ENCODE data around the gene ERP44.
"Not testable (repeated sequence)": the region's sequence is repeated elsewhere in the genome, so short reads cannot be mapped to it uniquely, and the experiment has no call there.

The ERP44 gene

DNA sequence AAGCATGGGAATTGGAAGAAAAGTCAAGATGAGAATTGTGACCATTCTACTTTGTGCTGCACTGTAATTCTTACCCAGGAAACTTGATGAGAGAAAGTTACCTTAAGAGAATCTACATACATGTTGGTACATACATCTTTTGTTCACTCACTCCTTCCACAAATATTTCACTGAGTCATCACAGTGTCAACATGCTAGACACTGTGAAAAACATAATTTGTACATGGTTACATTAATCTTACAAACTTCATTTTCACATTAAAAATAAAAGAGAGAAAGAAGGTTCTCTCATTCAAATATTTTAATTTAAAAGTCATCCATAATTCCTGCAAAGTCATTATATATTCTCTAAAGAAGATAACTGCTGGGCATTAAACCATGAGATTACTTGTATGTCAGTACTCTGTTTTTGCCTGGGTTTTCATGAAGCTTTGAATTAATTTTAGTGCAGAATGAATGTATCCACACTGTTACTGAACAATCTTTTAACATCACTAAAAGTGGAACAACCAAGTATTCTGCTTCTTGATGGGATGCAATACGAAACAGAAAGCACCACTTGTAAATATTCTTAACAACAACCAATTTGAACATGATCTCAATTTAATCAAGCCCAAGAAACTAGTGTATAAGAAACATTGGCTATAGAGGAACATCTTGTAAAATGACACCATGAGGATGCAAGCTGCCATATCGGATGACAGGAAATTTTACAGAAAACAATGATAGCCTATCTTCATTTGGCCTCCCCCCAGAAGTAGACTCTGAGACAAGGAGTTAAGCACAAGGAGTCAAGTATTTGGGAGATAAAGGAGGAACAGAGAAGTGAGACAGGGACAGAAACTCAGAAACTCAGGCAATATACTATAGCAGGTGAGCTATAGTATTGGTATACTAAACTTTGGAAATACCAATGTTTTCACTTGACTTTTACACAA, 28.4 kb downstream of the ERP44 start:
- no peak for DNase-seq (ENCODE audit: low read depth in 2 of 2, low spot score in 1 of 2)

DNA sequence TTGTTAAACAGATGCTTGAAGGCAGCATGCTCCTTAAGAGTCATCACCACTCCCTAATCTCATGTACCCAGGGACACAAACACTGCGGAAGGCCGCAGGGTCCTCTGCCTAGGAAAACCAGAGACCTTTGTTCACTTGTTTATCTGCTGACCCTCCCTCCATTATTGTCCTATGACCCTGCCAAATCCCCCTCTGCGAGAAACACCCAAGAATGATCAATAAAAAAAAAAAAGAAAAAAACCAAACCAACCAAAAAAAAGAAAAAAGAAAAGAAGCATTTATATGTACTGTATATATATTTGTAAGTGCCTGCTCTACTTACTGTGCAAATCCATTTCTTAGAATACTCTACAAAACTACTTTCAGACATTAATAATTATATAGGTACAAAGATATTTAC, 29.7 kb downstream of the ERP44 start:
- DNase-seq (ENCODE audit: low read depth in 2 of 2, low spot score in 1 of 2), result not testable (repeated sequence)

DNA sequence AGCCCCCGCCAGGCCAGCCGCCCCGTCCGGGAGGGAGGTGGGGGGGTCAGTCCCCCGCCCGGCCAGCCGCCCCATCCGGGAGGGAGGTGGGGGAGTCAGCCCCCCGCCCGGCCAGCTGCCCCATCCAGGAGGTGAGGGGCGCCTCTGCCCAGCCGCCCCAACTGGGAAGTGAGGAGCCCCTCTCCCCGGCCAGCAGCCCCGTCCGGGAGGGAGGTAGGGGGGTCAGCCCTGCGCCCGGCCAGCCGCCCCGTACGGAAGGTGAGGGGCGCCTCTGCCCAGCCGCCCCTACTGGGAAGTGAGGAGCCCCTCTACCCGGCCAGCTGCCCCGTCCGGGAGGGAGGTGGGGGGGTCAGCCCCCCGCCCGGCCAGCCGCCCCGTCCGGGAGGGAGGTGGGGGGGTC, 30.8 kb downstream of the ERP44 start:
- not testable (repeated sequence) for DNase-seq (ENCODE audit: low read depth in 2 of 2, low spot score in 1 of 2)

DNA sequence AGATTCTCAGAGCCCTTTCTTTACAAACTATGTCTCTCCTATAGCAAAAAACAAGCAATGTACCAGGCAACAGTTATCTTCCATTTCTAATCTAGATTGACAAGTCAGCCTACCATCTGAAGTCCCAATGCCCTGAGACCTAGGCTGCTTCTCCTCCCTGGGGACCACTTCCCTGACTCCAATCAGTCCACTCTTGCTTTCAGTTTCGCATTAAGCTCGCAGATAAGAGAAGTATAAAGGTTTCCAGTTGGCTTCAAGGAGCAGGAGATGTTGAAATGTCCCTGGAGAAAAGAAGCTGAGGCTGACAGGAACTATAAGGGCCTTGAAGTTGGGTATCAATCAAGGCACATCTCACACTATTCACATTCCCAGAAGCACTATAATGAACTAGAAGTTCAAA, 32.3 kb downstream of the ERP44 start:
- no peak for DNase-seq (ENCODE audit: low read depth in 2 of 2, low spot score in 1 of 2)

DNA sequence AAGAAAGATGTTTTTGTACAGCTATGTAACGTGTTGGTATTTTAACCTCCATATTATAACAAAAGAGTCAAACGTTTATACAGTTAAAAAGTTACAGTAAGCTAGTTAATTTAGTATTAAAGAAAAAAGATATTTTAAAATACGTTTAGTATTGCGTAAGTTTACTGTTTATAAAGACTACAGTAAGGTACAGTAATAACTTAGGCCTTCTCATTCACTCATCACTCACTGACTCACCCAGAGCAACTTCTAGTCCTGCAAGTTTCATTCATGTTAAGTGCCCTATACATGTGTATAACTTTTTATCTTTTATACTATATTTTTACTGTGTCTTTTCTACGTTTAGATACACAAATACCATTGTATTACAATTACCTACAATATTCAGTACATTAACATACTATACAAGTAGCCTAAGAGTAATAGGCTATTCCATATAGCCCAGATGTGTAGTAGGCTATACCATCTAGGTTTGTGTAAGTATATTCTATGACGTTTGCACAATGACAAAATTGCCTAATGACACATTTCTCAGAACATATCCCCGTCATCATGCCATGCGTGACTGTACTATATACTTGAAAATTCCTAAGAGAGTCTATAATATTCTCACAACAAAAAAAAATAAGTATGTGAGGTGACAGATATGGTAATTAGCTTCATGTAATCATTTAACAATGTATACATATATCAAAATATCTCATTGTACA, 33.8 kb downstream of the ERP44 start:
- DNase-seq (ENCODE audit: low read depth in 2 of 2, low spot score in 1 of 2), result no peak

DNA sequence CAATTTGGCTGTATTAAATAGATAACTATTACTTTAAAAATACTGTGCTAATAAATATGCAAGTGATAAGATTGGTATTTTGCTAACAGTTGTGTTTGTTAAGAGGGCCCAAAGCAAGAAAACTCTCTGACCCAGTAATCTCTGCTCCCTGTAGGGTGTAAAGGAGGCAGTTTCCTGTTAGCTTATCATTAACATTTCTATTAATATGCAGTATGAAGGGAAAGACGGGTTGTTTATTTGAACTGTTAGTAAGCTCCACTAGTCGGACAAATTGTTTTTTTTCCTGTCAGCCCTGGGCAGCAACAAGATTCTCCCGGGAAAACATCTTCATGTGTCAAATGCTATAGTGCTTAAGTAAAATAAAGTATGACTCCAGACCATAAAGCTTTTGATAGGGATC, 35.6 kb downstream of the ERP44 start:
- DNase-seq (ENCODE audit: low read depth in 2 of 2, low spot score in 1 of 2), result no peak

DNA sequence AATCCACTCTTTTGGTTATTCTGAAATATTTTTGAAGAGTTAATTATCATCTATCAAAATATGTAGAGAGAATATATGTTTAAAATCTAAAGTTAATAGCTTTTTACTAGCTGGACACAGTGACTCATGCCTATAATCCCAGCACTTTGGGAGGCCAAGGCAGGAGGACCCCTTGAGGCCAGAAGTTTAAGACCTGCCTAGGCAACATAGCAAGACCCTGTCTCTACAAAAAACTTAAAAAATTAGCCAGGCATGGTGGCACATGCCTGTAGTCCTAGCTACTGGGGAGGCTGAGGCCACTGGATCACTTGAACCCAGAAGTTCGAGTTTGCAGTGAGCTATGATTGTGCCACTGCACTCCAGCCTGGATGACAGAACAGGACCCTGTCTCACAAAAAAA, 36.1 kb downstream of the ERP44 start:
- not testable (repeated sequence) for DNase-seq (ENCODE audit: low read depth in 2 of 2, low spot score in 1 of 2)

DNA sequence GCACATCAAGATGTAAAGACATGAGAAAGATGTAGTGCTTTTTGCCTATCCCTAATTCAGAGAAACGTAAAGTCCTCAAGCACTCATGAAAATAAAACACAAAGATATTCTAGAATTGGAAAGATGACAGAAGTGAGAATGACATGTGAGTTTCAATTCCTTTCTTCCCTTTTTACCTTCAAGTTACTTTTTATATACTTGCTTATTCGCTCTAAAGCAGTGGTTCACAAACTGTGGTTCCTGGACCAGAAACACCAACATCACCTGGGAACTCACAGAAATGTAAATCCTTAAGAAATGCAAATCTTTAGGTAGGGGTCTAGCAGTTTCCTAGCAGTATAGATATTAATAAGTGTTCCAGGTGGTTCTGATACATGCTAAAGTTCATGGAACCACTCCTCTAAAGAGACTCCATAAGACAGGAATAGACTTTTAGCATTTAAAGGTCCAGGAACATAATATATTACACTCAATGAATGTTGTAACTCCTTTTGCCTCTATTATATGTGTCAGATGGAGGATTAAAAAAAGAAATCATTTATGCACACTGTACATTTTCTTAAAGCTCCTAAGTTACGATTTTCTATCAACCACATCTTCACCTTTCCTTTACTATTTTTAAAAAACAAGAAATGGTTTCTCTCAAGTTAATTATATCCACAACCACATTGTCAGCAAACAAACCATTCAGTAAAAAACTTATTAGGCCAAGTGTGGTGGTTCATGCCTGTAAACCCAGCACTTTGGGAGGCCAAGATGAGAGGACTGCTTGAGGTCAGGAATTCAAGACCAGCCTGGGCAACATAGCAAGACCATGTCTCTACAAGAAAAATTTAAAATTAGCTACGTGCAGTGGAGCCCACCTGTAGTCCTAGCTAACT, 39.9 kb downstream of the ERP44 start:
- no peak for DNase-seq (ENCODE audit: low read depth in 2 of 2, low spot score in 1 of 2)

DNA sequence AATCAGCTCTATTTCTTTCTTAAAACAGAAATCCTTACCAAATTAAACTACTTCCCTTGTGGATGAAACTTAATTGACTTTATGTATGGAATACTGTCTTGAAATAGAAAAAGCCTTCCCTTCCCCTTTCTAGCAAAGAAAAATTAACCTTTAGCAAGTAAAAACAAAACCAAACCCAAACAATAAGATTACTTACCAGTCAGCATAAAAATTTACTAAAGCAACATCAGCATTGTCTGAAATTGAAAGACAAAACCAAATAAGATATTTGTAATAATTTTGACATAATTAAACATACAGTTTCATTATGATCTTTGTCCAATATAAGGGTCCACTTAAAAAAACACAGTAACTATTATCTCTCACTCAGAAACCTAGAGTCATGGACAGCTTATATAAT, 41.2 kb downstream of the ERP44 start:
- no peak for DNase-seq (ENCODE audit: low read depth in 2 of 2, low spot score in 1 of 2)

DNA sequence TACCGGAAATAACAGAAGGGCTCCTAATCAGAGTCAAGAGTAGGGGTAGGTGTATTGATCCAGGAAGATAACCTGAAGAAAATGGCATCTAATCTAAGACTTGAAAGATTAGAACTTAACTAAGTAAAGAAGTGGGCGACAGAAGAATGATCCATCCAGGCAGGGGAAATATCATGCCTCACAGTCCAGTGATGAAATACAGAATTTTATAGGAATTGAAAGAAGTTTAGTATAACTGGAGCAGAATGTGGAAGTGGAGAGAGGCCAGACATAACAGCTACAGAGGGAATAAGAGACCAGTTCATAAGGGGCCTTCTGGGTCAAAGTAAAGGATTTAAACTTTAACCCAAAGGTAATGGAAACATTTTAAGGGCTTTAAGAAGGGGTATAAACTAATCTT, 42.2 kb downstream of the ERP44 start:
- no peak for DNase-seq (ENCODE audit: low read depth in 2 of 2, low spot score in 1 of 2)

DNA sequence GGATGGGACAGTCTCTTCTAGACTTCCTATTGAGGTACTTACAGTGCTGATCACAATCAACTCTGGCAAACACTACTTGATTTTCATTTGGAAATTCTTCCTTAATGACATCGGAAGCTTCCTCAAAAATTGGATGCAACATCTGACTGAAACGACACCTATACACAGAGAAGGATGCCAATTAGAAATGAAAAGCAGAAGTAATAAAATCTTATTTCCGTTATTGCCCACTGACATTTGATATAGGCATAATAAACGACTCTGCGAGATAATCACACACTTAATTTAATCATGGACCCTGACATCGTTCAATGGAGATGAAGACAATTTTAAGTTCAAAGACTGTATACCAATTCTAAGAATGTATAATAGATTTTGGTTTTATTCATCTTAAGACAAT, 46.4 kb downstream of the ERP44 start:
- DNase-seq (ENCODE audit: low read depth in 2 of 2, low spot score in 1 of 2), result no peak

DNA sequence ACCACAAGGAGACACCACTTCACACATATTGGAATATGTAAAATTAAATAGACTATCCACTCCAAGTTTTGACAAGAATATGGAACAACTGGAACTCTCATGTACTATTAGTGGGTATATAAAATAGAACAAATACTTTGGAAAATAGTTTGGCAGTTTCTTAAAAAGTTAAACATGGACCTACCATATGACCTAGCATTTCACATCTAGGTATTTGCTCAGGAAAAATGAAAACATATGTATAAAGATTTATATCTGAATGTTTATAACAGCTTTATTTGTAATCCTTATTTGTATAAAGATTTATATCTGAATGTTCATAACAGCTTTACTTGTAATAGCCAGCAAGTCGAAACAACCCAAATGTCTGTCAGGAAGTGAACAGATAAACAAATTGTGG, 49.2 kb downstream of the ERP44 start:
- DNase-seq (ENCODE audit: low read depth in 2 of 2, low spot score in 1 of 2), result no peak

DNA sequence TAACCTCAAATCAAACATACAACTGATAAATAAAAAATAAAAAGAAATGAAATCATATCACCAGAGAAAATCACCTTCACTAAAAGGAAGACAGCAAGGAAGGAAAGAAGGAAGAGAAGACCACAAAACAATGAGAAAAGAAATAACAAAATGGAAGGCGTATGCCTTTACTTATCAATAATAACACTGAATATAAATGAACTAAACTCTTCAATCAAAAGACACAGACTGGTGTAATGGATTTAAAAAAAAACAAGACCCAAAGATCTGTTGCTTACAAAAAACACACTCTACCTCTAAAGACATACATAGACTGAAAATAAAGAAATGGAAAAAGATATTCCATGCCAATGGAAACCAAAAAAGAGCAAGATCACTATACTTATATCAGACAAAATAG, 60.3 kb downstream of the ERP44 start:
- no peak for DNase-seq (ENCODE audit: low read depth in 2 of 2, low spot score in 1 of 2)

DNA sequence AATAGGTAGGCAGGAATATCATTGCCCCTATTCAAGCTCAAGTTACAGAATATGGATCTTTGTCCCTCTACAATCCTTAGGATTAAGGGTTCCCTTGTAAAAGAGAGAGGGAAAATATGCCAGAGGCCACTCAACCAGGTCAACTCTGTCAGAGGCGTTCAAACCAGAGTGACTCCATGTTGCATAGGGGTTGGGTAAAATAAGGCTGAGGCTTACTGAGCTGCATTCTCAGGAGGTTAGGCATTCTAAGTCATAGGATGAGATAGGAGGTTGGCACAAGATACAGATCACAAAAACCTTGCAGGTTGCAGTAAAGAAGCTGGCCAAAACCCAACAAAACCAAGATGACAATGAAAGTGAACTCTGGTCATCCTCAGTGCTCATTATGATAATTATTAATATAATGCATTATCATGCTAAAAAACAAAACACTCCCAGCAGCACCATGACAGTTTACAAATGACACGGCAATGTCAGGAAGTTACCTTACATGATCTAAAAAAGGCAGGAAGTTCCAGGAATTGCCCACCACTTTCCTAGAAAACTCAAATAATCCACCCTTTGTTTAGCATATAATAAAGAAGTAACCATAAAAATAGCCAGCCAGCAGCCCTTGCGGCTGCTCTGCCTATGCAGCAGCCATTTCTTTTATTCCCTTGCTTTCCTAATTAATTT, 64.8 kb downstream of the ERP44 start:
- DNase-seq (ENCODE audit: low read depth in 2 of 2, low spot score in 1 of 2), result no peak

DNA sequence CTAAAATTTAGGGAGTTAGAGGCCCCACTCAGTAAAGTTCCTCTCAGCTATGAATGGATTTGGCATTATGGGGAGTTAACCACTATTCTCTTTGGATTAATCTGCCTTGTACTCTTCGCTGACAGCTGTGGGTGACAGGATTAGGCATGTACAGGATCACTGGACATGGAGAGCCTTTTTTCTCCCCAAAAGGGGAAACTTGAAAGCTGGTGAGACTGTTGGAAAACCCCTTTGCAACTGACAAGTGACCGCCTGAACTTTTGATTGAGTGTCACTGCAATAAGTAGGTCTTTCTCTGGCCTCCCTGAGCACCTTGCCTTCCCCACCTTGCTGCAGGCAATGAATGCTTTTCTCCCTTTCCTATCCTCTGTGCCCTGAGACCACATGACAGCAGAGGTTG, 68.3 kb downstream of the ERP44 start:
- no peak for DNase-seq (ENCODE audit: low read depth in 2 of 2, low spot score in 1 of 2)

DNA sequence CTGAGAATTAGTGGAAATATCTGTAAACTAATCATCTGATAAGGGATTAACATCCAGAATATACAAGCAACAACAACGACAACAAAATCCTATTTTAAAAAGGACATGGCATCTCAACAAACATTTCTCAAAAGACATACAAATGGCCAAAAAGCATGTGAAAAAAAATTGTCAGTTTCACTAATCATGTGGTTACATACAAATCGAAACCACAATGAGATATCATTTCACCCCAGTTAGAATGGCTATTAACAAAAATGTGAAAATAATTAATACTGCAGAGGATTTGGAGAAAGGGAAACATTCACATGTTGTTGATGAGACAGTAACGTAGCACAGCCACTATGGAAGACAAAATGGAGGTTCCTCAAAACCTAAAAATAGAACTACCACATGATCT, 69.5 kb downstream of the ERP44 start:
- DNase-seq (ENCODE audit: low read depth in 2 of 2, low spot score in 1 of 2), result no peak

DNA sequence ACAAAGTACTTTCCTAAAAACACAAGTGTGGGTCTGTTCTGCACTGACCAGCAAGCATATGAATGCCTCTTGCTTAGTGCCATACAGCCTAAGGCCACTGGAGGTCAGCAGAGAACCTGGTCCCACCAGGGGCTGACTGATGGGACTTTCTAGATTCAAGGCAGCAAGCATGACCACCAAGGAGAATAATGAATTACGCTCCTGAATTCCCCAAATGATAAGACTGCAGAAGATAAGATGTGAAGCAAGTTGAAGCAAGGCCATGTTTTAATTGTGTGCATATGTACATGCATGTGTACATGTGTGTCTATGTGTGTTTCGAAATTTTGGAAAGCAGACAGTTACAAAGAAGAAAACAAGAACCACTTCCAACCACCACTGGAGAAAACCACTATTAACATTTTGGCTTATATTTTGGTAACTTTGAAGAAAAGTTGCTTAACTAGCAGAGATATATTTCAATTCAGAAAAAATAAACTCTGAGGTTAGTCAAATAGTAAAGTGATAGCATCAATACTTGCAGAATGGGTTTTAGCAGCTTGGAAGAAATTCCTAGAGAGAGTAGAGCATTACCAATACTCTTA, 70.5 kb downstream of the ERP44 start:
- DNase-seq (ENCODE audit: low read depth in 2 of 2, low spot score in 1 of 2), result peak; percentile 23 to 37

DNA sequence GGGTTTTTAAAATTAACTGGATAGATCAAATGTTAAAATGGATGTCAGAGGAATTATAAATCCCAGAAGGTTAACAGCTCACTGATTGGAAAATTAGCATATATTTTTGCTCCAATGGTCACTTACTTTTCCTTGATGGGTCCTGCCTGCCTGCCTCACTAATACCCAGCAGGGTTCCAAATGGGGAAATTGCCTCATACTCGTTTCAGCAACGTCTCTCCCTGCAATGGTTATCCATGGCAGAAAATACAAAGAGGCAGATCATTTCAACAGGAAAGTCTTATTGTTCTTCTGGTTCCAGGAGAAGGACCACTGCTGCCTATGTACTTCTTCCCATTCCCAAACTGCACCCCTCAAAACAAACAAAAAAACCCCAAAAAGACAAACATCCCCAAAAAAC, 71.3 kb downstream of the ERP44 start:
- DNase-seq (ENCODE audit: low read depth in 2 of 2, low spot score in 1 of 2), result no peak

DNA sequence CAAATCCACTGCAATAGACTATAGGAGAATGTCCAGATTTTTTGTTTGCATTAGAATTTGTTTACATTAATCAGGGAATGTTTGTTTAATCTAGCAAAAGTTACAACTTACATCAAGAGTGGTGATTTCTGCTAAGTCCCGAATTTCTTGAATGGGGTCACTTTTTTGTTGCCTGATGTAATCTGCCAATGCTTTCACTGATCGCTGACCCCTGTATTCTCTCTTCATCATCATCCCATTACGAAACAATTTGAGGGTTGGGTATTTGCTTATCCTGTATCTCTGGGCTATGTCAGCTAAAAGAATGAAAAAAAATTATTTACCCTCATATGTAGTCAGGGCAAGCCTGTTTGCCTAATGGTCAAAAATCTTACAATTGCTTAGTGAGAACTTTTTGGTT, 76.9 kb downstream of the ERP44 start:
- DNase-seq (ENCODE audit: low read depth in 2 of 2, low spot score in 1 of 2), result no peak

DNA sequence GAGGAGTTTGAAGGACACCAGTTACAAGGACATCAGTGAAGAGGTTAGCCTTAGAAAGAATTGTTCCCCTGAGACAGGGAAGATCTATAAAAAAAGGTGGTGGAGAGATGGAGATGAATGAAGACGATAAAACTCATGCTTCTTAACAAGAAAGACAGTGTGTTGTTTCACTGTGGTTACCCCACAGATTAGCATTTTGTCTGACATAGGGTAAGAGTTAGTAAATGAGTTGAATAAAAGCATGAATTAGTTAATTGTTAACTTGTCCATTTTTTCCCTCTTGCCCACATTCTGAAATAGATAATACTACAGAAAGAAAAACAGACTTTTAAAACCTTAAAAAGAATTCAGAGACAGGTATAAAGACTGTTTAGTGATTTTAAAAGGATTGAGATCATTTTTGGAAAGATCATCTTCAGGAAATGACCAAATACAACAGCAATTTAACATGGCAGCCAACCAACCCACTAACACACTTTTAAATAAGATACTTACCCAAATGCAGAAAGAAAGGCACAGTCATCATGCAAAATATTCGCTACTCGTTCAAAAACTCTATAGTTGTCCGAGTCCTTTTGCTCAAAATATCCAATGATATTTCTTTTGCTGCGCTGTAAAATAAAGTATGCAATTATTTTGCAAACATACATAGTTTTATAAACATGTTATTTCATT, 78.5 kb downstream of the ERP44 start:
- no peak for DNase-seq (ENCODE audit: low read depth in 2 of 2, low spot score in 1 of 2)
